ENCODE measurements around the gene DCST2. TPM values are rescaled to one million over a fixed set of nuclear protein-coding genes. Genes with fewer than 3 reads are reported as not detected.

The DCST2 gene
- polyA plus RNA-seq, 1 donor, result 0.63 TPM

DNA sequence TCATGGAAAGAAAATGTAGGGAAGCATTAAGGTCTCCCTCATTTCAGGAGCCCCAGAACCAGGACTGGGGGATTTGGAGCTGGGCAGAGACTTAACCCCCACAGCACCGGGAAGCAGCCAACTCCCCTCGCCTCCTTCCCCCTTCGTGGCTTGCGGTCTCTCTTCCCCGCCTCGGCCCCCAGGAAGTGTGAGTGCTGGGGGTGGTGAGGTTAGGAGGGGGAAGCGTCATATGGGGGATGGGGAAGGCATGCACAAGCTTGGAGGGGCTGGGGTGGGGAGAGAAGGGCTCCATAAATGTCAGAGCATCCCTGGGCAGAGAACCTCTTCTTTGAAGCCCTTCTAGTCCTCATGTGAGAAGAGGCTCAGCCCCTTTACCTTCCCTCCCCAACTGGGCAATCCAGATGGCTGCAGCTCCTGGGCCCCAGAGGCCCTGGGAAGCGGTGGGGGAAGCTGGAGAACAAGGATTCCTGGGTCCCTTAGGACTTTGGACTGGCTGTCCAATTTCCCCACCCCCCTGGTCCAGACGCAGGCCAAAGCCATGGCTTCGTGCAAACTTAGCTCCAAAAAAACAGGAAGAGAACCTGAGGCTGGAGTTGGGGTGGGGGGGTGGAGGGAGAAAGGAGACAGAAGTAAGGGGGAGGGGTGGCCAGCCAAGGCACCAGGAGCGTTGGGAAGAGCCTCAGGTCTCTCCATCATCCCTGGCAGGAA lies 23.2 kb downstream of the DCST2 start:
- no peak for DNase-seq (ENCODE audit: low read depth)

GRCh38 chr1:155009742-155010141 lies 23.8 kb downstream of the DCST2 start:
- DNase-seq (ENCODE audit: low read depth), result no peak

DNA sequence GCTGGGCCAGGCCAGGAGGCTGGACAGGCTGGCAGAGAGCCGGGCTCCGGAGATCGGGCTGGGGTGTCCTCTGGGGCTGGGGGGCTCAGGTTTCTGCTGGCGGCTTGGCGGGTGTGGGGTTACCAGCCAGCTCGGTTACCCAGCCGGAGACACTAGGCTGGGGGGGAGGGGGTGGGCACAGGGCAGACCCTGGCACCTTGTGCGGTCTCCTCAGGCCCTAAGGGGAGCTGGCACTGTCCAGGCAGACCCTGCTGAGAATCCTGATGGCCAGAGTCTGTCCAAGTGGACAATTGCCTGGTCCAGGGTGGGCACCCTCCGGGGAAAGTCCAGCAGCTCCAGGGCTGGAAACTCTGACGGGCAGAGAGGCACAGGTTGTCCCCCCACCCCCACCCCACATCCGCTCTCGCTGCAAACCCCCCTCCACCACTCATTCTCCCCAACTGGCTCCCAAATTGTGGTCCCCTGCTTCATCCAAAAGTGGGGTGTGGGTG lies 24.3 kb downstream of the DCST2 start:
- DNase-seq (ENCODE audit: low read depth), result no peak

GRCh38 chr1:155008015-155008941 lies 25.3 kb downstream of the DCST2 start:
- DNase-seq (ENCODE audit: low read depth), result no peak

GRCh38 chr1:155007251-155007828 lies 26.2 kb downstream of the DCST2 start:
- no peak for DNase-seq (ENCODE audit: low read depth)

DNA sequence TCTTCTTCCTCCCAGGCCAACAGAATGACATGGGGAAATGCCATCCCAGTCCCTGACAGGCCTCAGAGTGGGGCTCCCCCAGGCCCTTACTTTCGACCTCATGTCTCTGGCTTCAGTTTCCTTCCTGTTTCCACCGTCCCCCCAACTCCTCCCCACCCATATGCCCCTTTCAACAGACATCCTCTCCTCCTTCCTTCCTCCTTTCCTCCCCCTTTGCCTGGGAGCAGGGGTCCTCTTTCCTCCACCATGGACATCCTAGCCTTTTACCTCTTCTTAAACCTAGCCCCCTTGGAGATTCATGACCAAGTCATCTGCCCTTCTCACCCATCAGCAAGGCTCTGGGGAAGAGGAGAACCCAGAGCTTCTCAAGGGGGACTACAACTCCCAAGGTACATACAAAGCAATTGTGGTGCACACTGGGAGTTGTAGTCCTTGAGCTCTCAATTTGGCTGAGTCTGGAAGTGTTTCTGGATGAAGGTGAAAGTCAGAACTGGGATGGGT lies 26.9 kb downstream of the DCST2 start:
- DNase-seq (ENCODE audit: low read depth), result no peak

- DNase-seq (ENCODE audit: low read depth), result no peak
Observed at GRCh38 chr1:155005076-155006011, 28.2 kb downstream of the DCST2 start.

- no peak for DNase-seq (ENCODE audit: low read depth)
Observed at GRCh38 chr1:155004352-155005075, 29.1 kb downstream of the DCST2 start.

GRCh38 chr1:155003766-155004351 lies 29.7 kb downstream of the DCST2 start:
- DNase-seq (ENCODE audit: low read depth), result no peak

DNA sequence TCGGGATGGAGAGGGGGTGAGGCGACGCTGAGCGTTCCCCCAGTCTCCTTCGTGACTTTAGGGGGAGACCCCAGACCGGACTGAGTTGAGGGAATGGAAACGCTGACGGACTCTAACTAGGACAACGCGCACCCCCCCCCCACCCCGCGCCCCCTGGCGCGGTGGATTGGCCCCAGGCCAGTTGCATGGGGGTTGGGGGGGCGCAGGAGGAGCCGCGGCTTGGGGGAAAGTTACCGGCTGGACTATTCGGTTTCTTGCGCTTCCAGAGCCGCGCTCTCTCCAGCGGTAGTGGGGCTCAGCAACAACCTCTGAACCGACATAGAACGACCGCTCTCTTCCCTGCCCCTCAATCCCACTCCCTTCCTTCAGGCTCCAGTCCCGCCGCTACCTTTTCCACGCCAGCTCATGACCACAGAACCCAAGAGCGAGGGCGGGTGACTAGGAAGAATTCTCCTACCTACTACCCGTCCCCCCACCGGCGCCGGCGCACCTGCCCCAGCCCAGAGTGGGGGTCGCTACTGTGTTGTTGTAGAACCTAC lies 30.3 kb downstream of the DCST2 start:
- DNase-seq (ENCODE audit: low read depth), result no peak

DNA sequence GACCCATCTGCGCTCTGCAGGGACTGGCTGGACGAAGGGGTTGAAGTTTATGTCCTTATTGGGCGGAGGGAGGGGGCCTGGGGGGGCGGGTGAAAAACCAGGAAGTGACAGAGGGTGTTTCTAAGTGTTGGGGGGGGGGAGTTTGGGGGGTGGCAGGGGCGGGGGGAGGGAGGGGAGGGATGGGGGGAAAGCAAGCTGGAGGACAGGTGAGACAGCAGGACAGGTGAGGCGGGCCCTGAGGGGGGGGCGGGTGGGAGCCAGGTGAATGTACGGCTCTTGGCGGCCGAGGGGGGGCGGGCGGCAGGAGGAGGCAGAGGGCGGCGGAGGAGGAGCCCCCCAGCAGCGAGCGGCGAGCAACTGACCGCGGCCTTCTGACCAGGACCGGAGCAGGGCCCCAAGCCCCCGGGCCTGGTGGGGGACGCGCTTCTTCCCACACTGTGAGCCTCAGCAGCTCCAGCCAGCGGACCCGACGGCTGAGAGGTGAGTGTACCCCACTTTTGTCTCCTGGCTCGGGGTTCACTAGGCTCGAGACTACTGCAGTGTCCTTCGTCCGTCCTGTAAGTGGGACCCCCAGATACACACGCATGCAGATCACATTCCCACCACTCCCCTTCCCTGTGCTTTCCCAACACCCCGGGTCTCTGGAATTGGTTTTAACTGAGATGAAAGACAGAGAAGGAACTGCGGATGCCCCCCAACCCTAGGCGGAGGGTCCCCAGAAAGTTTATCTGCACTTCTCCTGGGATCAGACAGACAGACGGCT lies 30.9 kb downstream of the DCST2 start, which contains the start of gene ZBTB7B:
TSS of gene ZBTB7B (plus strand) at position 339 of the 763 bp plus-strand sequence. CDS start 11,859 bp downstream, outside the sequence.
- DNase-seq (ENCODE audit: low read depth), result no peak

- DNase-seq (ENCODE audit: low read depth), result peak; percentile 96
Observed at GRCh38 chr1:155001675-155002463, 31.7 kb downstream of the DCST2 start.

- no peak for DNase-seq (ENCODE audit: low read depth)
Observed at GRCh38 chr1:155001425-155001674, 32.2 kb downstream of the DCST2 start.

DNA sequence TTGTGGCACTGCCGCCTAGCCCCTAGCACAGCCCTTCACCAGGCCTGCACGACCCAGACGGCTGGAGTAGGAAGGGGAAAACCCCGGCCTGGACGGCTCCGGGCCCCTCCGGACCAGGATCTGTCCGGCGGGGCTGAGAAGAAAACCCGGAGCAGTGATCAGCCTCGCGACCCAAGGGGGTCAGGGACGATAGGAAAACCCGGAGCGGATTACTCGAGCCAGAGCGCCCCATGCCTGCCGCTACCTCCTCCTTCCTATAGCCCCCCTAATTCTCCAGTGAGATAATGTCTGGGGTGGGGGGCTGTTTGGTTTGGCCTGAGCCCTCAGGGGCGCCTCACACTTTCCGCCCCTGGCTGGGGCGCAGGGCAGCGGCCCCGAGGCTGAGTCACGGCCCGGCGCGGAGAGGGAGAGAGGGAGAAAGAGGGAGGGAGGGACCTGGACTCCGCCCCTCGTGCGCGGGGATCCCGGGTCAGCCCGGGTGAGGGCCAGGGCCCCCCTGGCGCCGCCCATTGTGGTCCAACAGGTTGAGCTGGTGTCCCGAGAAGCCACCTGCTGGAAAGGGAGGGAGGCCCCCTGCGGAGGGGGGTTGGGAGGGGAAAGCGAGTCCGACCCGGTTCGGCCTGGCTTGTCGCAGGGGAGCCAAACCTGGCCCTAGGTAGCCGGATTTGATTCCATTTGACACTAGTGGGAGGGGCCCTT lies 32.7 kb downstream of the DCST2 start:
- no peak for DNase-seq (ENCODE audit: low read depth)

GRCh38 chr1:155000411-155000725 lies 33.2 kb downstream of the DCST2 start:
- DNase-seq (ENCODE audit: low read depth), result no peak

GRCh38 chr1:154999571-155000410 lies 33.8 kb downstream of the DCST2 start:
- no peak for DNase-seq (ENCODE audit: low read depth)

All from forelimb muscle (tissue), 1 donor.